ENCODE results near the gene PTH1R.

DNA sequence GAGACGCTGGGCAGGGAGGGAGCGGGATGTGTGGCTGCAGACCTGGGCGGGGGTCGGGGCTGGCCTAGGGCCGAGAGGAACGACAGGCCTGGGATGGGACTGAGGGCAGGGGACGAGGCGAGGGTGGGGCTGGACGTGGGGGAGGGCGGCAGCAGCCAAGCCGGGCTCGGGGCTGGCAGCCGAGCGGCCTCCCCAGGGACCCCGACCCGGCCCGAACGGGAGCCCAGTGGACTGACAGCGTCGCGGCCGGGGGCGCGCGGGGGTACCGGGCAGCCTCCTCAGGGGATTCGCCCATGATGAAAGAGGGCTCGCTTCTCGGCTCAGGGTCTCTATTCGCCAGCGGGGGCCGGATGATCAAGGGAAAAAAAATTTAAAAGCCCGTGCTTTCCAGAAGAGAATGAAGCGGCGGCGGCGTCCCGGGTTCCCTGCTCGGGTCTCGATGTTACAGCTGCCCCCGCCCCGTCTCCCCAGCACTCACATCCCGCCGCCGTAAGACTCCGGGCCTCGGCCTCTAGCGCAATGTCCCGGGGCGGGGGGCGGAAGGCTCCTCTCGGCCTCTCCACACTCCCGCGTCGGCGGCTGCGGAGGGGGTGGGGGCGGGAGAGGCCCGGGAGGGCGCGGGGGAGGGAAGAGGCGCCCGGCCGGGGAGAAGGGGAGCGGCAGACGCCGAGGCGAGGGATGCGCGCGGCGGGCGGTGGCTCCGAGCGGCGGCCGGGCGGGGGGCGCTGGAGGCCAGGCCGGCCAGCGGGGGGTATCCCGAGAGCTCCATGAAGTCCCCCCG, 4.3 kb downstream of the PTH1R start:
- TF ChIP-seq, protein P1, sequence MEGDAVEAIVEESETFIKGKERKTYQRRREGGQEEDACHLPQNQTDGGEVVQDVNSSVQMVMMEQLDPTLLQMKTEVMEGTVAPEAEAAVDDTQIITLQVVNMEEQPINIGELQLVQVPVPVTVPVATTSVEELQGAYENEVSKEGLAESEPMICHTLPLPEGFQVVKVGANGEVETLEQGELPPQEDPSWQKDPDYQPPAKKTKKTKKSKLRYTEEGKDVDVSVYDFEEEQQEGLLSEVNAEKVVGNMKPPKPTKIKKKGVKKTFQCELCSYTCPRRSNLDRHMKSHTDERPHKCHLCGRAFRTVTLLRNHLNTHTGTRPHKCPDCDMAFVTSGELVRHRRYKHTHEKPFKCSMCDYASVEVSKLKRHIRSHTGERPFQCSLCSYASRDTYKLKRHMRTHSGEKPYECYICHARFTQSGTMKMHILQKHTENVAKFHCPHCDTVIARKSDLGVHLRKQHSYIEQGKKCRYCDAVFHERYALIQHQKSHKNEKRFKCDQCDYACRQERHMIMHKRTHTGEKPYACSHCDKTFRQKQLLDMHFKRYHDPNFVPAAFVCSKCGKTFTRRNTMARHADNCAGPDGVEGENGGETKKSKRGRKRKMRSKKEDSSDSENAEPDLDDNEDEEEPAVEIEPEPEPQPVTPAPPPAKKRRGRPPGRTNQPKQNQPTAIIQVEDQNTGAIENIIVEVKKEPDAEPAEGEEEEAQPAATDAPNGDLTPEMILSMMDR (IDR thresholded peaks at IDR 0.05), result no peak
- no peak for TF ChIP-seq POLR2A (IDR thresholded peaks at IDR 0.05)

Measured in esophagus squamous epithelium (tissue), 4 donors.